ENCODE results near the gene SCYL2.

The SCYL2 gene

GRCh38 chr12:100360450-100360849 is 93.5 kb downstream of the SCYL2 start:
- no peaks in the 10 kb centered on the region for H3K36me3 ChIP-seq (ENCODE audit: insufficient read depth, low read depth, low read length)
- no peak overlapping the region for H3K4me3 ChIP-seq (ENCODE audit: low read length)
- no peak overlapping the region for H3K27ac ChIP-seq (ENCODE audit: low read length)
- no peaks in the 10 kb centered on the region for H3K4me1 ChIP-seq (ENCODE audit: insufficient read depth, low read length)
- no peaks in the 10 kb centered on the region for H3K9me3 ChIP-seq (ENCODE audit: insufficient read depth, low read depth, low read length)
- H3K27me3 ChIP-seq (ENCODE audit: insufficient read depth, low read length) = no peaks in the 10 kb centered on the region
- H3K9ac ChIP-seq (ENCODE audit: low read depth, low read length) = no peak overlapping the region

GRCh38 chr12:100364324-100364723 is 97.3 kb downstream of the SCYL2 start:
- Histone ChIP-seq H3K9ac (ENCODE audit: low read depth, low read length) (no peak overlapping the region), H3K27me3 (ENCODE audit: insufficient read depth, low read length) (no peaks in the 10 kb centered on the region), H3K36me3 (ENCODE audit: insufficient read depth, low read depth, low read length) (no peaks in the 10 kb centered on the region)

GRCh38 chr12:100365411-100365810 is 98.4 kb downstream of the SCYL2 start:
- H3K9ac ChIP-seq (ENCODE audit: low read depth, low read length) = no peak overlapping the region
- H3K4me1 ChIP-seq (ENCODE audit: insufficient read depth, low read length) = no peaks in the 10 kb centered on the region; the same call in 1 of the 2 replicates
- no peaks in the 10 kb centered on the region for H3K9me3 ChIP-seq (ENCODE audit: insufficient read depth, low read depth, low read length)
- H3K27ac ChIP-seq (ENCODE audit: low read length) = no peak overlapping the region
- no peaks in the 10 kb centered on the region for H3K27me3 ChIP-seq (ENCODE audit: insufficient read depth, low read length)
- no peak overlapping the region for H3K4me3 ChIP-seq (ENCODE audit: low read length)
- no peaks in the 10 kb centered on the region for H3K36me3 ChIP-seq (ENCODE audit: insufficient read depth, low read depth, low read length)

More at GRCh38 chr12:100364324-100364723, 97.3 kb downstream of the SCYL2 start:
- Histone ChIP-seq H3K4me3 (ENCODE audit: low read length) (no peak overlapping the region), H3K4me1 (ENCODE audit: insufficient read depth, low read length) (no peaks in the 10 kb centered on the region), H3K9me3 (ENCODE audit: insufficient read depth, low read depth, low read length) (no peaks in the 10 kb centered on the region), H3K27ac (ENCODE audit: low read length) (no peak overlapping the region)

GRCh38 chr12:100368066-100368465 is 101.1 kb downstream of the SCYL2 start:
- Histone ChIP-seq H3K4me3 (ENCODE audit: low read length) (no peak overlapping the region), H3K27me3 (ENCODE audit: insufficient read depth, low read length) (peaks cover 7% of the 10 kb centered on the region), H3K36me3 (ENCODE audit: insufficient read depth, low read depth, low read length) (no peaks in the 10 kb centered on the region), H3K27ac (ENCODE audit: low read length) (no peak overlapping the region), H3K9ac (ENCODE audit: low read depth, low read length) (no peak overlapping the region), H3K9me3 (ENCODE audit: insufficient read depth, low read depth, low read length) (no peaks in the 10 kb centered on the region), H3K4me1 (ENCODE audit: insufficient read depth, low read length) (peaks cover 18% of the 10 kb centered on the region; the same call in 1 of the 2 replicates)

- H3K9ac ChIP-seq (ENCODE audit: low read depth, low read length) = no peak overlapping the region
- peaks cover 21% of the 10 kb centered on the region; the same call in 1 of the 2 replicates for H3K4me1 ChIP-seq (ENCODE audit: insufficient read depth, low read length)
- peaks cover 31% of the 10 kb centered on the region for H3K27me3 ChIP-seq (ENCODE audit: insufficient read depth, low read length)
- H3K36me3 ChIP-seq (ENCODE audit: insufficient read depth, low read depth, low read length) = no peaks in the 10 kb centered on the region
- H3K27ac ChIP-seq (ENCODE audit: low read length) = no peak overlapping the region
- H3K9me3 ChIP-seq (ENCODE audit: insufficient read depth, low read depth, low read length) = no peaks in the 10 kb centered on the region
- H3K4me3 ChIP-seq (ENCODE audit: low read length) = no peak overlapping the region
Observed at GRCh38 chr12:100371146-100371545, 104.2 kb downstream of the SCYL2 start.

GRCh38 chr12:100372853-100373640 is 106.1 kb downstream of the SCYL2 start:
- Histone ChIP-seq H3K9ac (ENCODE audit: low read depth, low read length) (no peak overlapping the region), H3K4me3 (ENCODE audit: low read length) (peak overlapping the region; percentile 42; the same call in 1 of the 2 replicates), H3K36me3 (ENCODE audit: insufficient read depth, low read depth, low read length) (no peaks in the 10 kb centered on the region), H3K4me1 (ENCODE audit: insufficient read depth, low read length) (peaks cover 21% of the 10 kb centered on the region; the same call in 1 of the 2 replicates), H3K9me3 (ENCODE audit: insufficient read depth, low read depth, low read length) (no peaks in the 10 kb centered on the region), H3K27me3 (ENCODE audit: insufficient read depth, low read length) (peaks cover 31% of the 10 kb centered on the region), H3K27ac (ENCODE audit: low read length) (no peak overlapping the region)

- H3K27ac ChIP-seq (ENCODE audit: low read length) = no peak overlapping the region
- H3K9me3 ChIP-seq (ENCODE audit: insufficient read depth, low read depth, low read length) = no peaks in the 10 kb centered on the region
- H3K4me3 ChIP-seq (ENCODE audit: low read length) = no peak overlapping the region
- H3K36me3 ChIP-seq (ENCODE audit: insufficient read depth, low read depth, low read length) = no peaks in the 10 kb centered on the region
- no peak overlapping the region for H3K9ac ChIP-seq (ENCODE audit: low read depth, low read length)
- H3K4me1 ChIP-seq (ENCODE audit: insufficient read depth, low read length) = peaks cover 21% of the 10 kb centered on the region; the same call in 1 of the 2 replicates
- peaks cover 31% of the 10 kb centered on the region for H3K27me3 ChIP-seq (ENCODE audit: insufficient read depth, low read length)
Observed at GRCh38 chr12:100375038-100375735, 108.2 kb downstream of the SCYL2 start.

GRCh38 chr12:100376161-100376560 is 109.2 kb downstream of the SCYL2 start:
- H3K27ac ChIP-seq (ENCODE audit: low read length) = no peak overlapping the region

GRCh38 chr12:100381379-100381778 is 114.4 kb downstream of the SCYL2 start:
- Histone ChIP-seq H3K9me3 (ENCODE audit: insufficient read depth, low read depth, low read length) (no peaks in the 10 kb centered on the region), H3K27ac (ENCODE audit: low read length) (no peak overlapping the region), H3K4me1 (ENCODE audit: insufficient read depth, low read length) (no peaks in the 10 kb centered on the region), H3K27me3 (ENCODE audit: insufficient read depth, low read length) (no peaks in the 10 kb centered on the region), H3K36me3 (ENCODE audit: insufficient read depth, low read depth, low read length) (no peaks in the 10 kb centered on the region), H3K9ac (ENCODE audit: low read depth, low read length) (no peak overlapping the region), H3K4me3 (ENCODE audit: low read length) (no peak overlapping the region)

More at GRCh38 chr12:100376161-100376560, 109.2 kb downstream of the SCYL2 start:
- H3K27me3 ChIP-seq (ENCODE audit: insufficient read depth, low read length) = peaks cover 31% of the 10 kb centered on the region
- no peak overlapping the region for H3K9ac ChIP-seq (ENCODE audit: low read depth, low read length)
- no peak overlapping the region for H3K4me3 ChIP-seq (ENCODE audit: low read length)
- no peaks in the 10 kb centered on the region for H3K9me3 ChIP-seq (ENCODE audit: insufficient read depth, low read depth, low read length)
- no peaks in the 10 kb centered on the region for H3K36me3 ChIP-seq (ENCODE audit: insufficient read depth, low read depth, low read length)
- peaks cover 14% of the 10 kb centered on the region; the same call in 1 of the 2 replicates for H3K4me1 ChIP-seq (ENCODE audit: insufficient read depth, low read length)

GRCh38 chr12:100382338-100382737 is 115.4 kb downstream of the SCYL2 start:
- H3K36me3 ChIP-seq (ENCODE audit: insufficient read depth, low read depth, low read length) = no peaks in the 10 kb centered on the region
- H3K4me3 ChIP-seq (ENCODE audit: low read length) = no peak overlapping the region
- H3K27me3 ChIP-seq (ENCODE audit: insufficient read depth, low read length) = no peaks in the 10 kb centered on the region
- H3K4me1 ChIP-seq (ENCODE audit: insufficient read depth, low read length) = no peaks in the 10 kb centered on the region
- H3K27ac ChIP-seq (ENCODE audit: low read length) = no peak overlapping the region
- no peak overlapping the region for H3K9ac ChIP-seq (ENCODE audit: low read depth, low read length)
- H3K9me3 ChIP-seq (ENCODE audit: insufficient read depth, low read depth, low read length) = no peaks in the 10 kb centered on the region

- no peak overlapping the region for H3K27ac ChIP-seq (ENCODE audit: low read length)
- no peaks in the 10 kb centered on the region for H3K36me3 ChIP-seq (ENCODE audit: insufficient read depth, low read depth, low read length)
Observed at GRCh38 chr12:100383586-100384558, 116.9 kb downstream of the SCYL2 start.

More at GRCh38 chr12:100383586-100384558, 116.9 kb downstream of the SCYL2 start:
- H3K9ac ChIP-seq (ENCODE audit: low read depth, low read length) = no peak overlapping the region
- H3K27me3 ChIP-seq (ENCODE audit: insufficient read depth, low read length) = no peaks in the 10 kb centered on the region
- H3K4me1 ChIP-seq (ENCODE audit: insufficient read depth, low read length) = no peaks in the 10 kb centered on the region
- H3K4me3 ChIP-seq (ENCODE audit: low read length) = no peak overlapping the region
- no peaks in the 10 kb centered on the region for H3K9me3 ChIP-seq (ENCODE audit: insufficient read depth, low read depth, low read length)
